GM13976 (cell line): ENCODE results near the gene ATP13A5.

Source experiments
- DNase-seq: peaks from one replicate; pipeline ENCODE4 v3.0.0; 2012; ENCODE audit warnings: low spot score
- CTCF ChIP-seq: IDR thresholded peaks from 2 replicates; pipeline ENCODE4 v1.5.1; 2012; ENCODE audit warnings: borderline replicate concordance, mild to moderate bottlenecking; ENCODE audit not compliant: insufficient read depth; ENCODE audit errors: extremely low read depth, missing control alignments, control extremely low read depth
- in situ Hi-C: fragments of 300-500 bp; cut with MboI; formaldehyde crosslinking; loops from one replicate; pipeline ENCODE4 v1.12.0; 2022; ENCODE audit warnings: low sequenced_read_pairs, mixed read lengths, inconsistent platforms; ENCODE audit not compliant: unreplicated experiment

ATP13A5 gene

GRCh38 chr3:193228206-193228605 lies 150.3 kb downstream of the ATP13A5 start:
- no peak for DNase-seq
- TF ChIP-seq CTCF: no peak
- in situ Hi-C loops: no loop called here

GRCh38 chr3:193225302-193226125 lies 153.0 kb downstream of the ATP13A5 start:
- no peak for TF ChIP-seq CTCF
- in situ Hi-C loops: no loop called here
- DNase-seq: no peak
